Activated CD8-positive, alpha-beta T cell treated with anti-CD3 and anti-CD28 coated beads for 36 hours (primary cell): ENCODE measurements around the gene GPC6. TPM values are rescaled to one million over a fixed set of nuclear protein-coding genes. Genes with fewer than 3 reads are reported as not detected.

Experiments
- ATAC-seq: fragments of 200-7000 bp; cut with Tn5 transposase; one replicate; pipeline ENCODE4 v1.10.0; 2021; ENCODE audit warnings: mild to moderate bottlenecking, moderate library complexity
- CTCF ChIA-PET: fragments of 350-600 bp; sonication (Branson Sonifier 250); formaldehyde crosslinking; loops from one replicate; lab custom pipeline; 2021; ENCODE audit warnings: antibody characterized with exemption; lab: Charles Lee
- POLR2A ChIA-PET: fragments of 350-600 bp; sonication (Branson Sonifier 250); formaldehyde crosslinking; loops from one replicate; lab custom pipeline; 2021; ENCODE audit warnings: antibody characterized with exemption; lab: Charles Lee
- DNase-seq: peaks from one replicate; pipeline ENCODE4 v3.0.0-alpha.2; 2020
- H3K27ac Mint-ChIP-seq: one replicate; pipeline ENCODE4 v1.8.0; 2021; ENCODE audit warnings: mild to moderate bottlenecking, mixed read lengths
- H3K27me3 Mint-ChIP-seq: one replicate; pipeline ENCODE4 v1.8.0; 2021; ENCODE audit warnings: mixed read lengths
- H3K36me3 Mint-ChIP-seq: one replicate; pipeline ENCODE4 v1.8.0; 2021; ENCODE audit warnings: low read depth, mixed read lengths
- H3K4me1 Mint-ChIP-seq: one replicate; pipeline ENCODE4 v1.8.0; 2021; ENCODE audit warnings: low read depth, mixed read lengths
- H3K4me3 Mint-ChIP-seq: one replicate; pipeline ENCODE4 v1.8.0; 2021; ENCODE audit warnings: mild to moderate bottlenecking, moderate library complexity, mixed read lengths
- H3K9me3 Mint-ChIP-seq: one replicate; pipeline ENCODE4 v1.8.0; 2021; ENCODE audit warnings: mixed read lengths
- intact Hi-C: fragments of 100-400 bp; cut with micrococcal nuclease; formaldehyde crosslinking; loops from one replicate; pipeline ENCODE4 v1.10.0; 2022
- total RNA-seq, 2 experiments: library from RNA; stranded (reverse); gene quantifications; one replicate each; pipeline ENCODE4 v1.2.3, GENCODE V29; 2021
- TF ChIP-seq, protein P1 (sequence below): fragments of 200-600 bp; IDR thresholded peaks from one replicate; pipeline ENCODE4 v1.8.0; 2022; ENCODE audit warnings: antibody characterized with exemption, mild to moderate bottlenecking

GPC6 gene
- total RNA-seq, 2 experiments from 2014 or later: not detected

DNA sequence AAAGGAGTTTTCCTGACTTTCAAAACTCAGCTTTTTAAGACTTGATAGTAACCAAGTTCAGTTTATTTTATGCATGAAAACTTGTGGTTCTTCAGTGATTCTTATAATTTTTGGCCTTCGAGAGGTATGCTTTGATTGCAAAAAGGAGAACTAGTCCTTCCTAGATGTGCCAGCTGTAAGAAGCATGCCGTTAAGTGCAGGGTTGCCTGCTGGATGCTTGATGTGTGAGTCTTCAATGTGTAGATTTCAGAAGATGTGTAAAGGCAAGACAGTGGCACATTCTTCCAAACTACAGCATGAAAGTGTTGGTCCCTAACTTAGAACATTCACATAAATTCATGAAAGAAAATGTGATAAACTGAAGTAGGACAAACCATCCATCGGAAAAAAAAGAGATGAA, 720.4 kb downstream of the GPC6 start:
- no peak for DNase-seq
- H3K27ac Mint-ChIP-seq: no peak overlapping the region
- H3K4me3 Mint-ChIP-seq: no peak overlapping the region
- no peaks in the 10 kb centered on the region for H3K4me1 Mint-ChIP-seq
- ChIA-PET CTCF (interaction anchor here (1.2 kb wide), 1 partner anchor 415 kb away, joined by 3 read pairs; no protein-coding TSS in a partner anchor), POLR2A (no interaction called here)
- peaks cover 2% of the 10 kb centered on the region for H3K27me3 Mint-ChIP-seq
- H3K36me3 Mint-ChIP-seq: no peaks in the 10 kb centered on the region
- H3K9me3 Mint-ChIP-seq: no peaks in the 10 kb centered on the region
- TF ChIP-seq, protein P1, sequence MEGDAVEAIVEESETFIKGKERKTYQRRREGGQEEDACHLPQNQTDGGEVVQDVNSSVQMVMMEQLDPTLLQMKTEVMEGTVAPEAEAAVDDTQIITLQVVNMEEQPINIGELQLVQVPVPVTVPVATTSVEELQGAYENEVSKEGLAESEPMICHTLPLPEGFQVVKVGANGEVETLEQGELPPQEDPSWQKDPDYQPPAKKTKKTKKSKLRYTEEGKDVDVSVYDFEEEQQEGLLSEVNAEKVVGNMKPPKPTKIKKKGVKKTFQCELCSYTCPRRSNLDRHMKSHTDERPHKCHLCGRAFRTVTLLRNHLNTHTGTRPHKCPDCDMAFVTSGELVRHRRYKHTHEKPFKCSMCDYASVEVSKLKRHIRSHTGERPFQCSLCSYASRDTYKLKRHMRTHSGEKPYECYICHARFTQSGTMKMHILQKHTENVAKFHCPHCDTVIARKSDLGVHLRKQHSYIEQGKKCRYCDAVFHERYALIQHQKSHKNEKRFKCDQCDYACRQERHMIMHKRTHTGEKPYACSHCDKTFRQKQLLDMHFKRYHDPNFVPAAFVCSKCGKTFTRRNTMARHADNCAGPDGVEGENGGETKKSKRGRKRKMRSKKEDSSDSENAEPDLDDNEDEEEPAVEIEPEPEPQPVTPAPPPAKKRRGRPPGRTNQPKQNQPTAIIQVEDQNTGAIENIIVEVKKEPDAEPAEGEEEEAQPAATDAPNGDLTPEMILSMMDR: no peak
- ATAC-seq: no peak
- intact Hi-C loops: no loop called here

DNA sequence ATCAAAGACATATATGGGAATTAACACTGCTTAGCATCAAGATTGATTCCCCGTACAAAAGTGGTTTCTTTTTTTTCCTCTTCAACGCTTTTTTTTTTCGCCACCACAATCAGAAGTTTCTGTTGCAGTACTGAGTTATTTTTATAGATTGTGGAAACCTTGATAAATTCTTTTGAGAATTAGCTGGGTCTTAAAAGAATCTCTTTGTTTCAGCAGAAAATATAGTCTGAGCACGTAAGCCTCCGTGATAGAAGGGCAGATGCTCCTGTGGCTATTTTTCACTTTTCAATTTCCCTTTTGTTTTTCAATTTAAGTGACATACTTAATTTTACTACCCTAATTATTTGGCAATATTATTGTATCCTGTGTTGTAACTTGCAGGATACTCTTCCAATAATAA, 721.0 kb downstream of the GPC6 start:
- intact Hi-C loops: no loop called here
- Mint-ChIP-seq H3K27me3 (peaks cover 2% of the 10 kb centered on the region), H3K27ac (no peak overlapping the region), H3K9me3 (no peaks in the 10 kb centered on the region), H3K4me3 (no peak overlapping the region), H3K36me3 (no peaks in the 10 kb centered on the region), H3K4me1 (no peaks in the 10 kb centered on the region)
- DNase-seq: no peak
- ATAC-seq: no peak
- TF ChIP-seq, protein P1: no peak
- CTCF ChIA-PET: no interaction called here
- POLR2A ChIA-PET: no interaction called here

DNA sequence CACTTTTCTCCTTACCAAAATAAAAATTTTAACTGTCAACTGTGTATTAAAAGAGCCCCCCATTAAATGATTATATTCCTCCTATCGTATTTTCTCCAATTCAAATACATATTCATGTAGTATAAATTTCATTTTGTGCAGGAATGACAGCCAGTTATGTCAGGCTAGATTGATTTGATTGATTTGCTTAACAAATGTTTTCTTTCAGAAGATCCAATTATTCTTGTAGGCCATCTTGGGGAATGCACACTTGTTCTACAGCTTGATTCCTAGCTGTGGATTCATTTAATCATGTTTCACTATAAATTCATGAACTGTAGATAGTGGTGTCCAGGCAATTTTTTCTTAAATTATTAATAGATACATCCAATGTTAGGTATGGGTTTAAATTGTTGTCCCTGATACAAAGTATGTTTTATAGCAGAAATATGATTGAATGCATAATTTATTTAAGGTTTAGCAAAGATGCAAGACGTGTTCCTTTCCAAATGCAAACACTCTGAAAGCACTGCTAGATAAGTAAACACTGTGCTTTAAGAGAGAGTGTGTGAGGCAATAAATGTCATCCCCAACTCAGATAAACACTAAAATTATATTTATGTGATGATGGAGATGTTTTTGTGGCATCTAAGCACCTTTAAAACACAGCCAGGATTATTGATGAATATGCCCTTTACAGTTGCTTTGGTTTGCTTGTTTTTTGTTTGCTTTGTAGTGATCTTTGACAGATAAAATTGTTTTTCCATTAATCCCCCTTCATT, 721.7 kb downstream of the GPC6 start:
- H3K9me3 Mint-ChIP-seq: no peaks in the 10 kb centered on the region
- no peaks in the 10 kb centered on the region for H3K4me1 Mint-ChIP-seq
- no peaks in the 10 kb centered on the region for H3K36me3 Mint-ChIP-seq
- intact Hi-C loops: no loop called here
- H3K27me3 Mint-ChIP-seq: peaks cover 2% of the 10 kb centered on the region
- H3K27ac Mint-ChIP-seq: no peak overlapping the region
- no peak overlapping the region for H3K4me3 Mint-ChIP-seq
- CTCF ChIA-PET: no interaction called here
- TF ChIP-seq, protein P1: no peak
- ATAC-seq (no peak), DNase-seq (no peak)
- POLR2A ChIA-PET: no interaction called here

DNA sequence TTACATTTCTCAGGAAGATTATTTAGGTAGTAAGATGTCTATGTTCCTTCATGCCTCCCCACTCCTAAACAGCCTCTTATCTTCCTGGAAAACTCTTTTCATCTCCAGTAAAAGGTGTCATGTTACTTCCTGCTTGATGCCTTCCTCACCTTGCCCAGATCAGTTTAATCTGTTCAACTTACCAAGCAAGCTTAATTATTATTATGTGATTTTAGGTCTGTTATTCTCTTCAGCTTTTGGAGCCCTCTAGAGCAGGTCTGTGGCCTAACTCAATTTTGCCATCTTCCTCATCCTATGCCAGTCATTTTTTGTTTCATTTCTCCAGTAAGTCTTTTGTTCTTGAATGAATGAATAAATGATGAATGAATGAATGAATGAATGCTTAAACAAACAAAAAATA, 724.5 kb downstream of the GPC6 start:
- DNase-seq (no peak), ATAC-seq (no peak)
- TF ChIP-seq, protein P1: no peak
- Mint-ChIP-seq H3K4me3 (no peak overlapping the region), H3K27me3 (no peaks in the 10 kb centered on the region), H3K27ac (no peak overlapping the region), H3K9me3 (no peaks in the 10 kb centered on the region), H3K36me3 (no peaks in the 10 kb centered on the region), H3K4me1 (no peaks in the 10 kb centered on the region)
- intact Hi-C loops: no loop called here
- POLR2A ChIA-PET: no interaction called here
- CTCF ChIA-PET: no interaction called here

DNA sequence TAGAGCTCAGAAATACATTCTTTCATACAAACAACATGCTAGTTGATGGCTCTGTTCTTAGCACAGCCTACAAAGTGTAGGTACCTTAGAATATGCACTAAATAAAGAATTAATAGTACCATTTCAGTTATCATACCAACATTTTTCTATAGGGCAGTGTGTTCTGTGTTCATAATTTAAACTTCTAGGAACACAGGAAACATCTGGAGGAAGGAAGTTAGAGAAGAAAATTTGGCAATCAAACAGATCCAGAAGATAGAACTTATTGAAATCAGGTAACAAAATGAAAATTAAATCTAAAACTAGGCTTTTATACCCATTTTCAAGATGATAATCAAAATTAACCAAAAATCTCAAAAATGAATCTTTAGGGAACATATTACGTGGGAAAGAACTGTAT, 725.3 kb downstream of the GPC6 start:
- ATAC-seq (no peak), DNase-seq (no peak)
- no peak overlapping the region for H3K4me3 Mint-ChIP-seq
- no peaks in the 10 kb centered on the region for H3K27me3 Mint-ChIP-seq
- H3K9me3 Mint-ChIP-seq: no peaks in the 10 kb centered on the region
- H3K27ac Mint-ChIP-seq: no peak overlapping the region
- H3K4me1 Mint-ChIP-seq: no peaks in the 10 kb centered on the region
- CTCF ChIA-PET: no interaction called here
- H3K36me3 Mint-ChIP-seq: no peaks in the 10 kb centered on the region
- TF ChIP-seq, protein P1: no peak
- intact Hi-C loops: no loop called here
- POLR2A ChIA-PET: no interaction called here
